ENCODE measurements around the gene EBPL.
"Not testable (repeated sequence)": the region's sequence is repeated elsewhere in the genome, so short reads cannot be mapped to it uniquely, and the experiment has no call there.

Gene EBPL

GRCh38 chr13:49632156-49632555 lies 59.1 kb downstream of the EBPL start:
- no peak for FAIRE-seq

GRCh38 chr13:49630580-49630979 lies 60.7 kb downstream of the EBPL start:
- no peak for FAIRE-seq

GRCh38 chr13:49629947-49630346 lies 61.3 kb downstream of the EBPL start:
- no peak for FAIRE-seq

- no peak for FAIRE-seq
Measured at GRCh38 chr13:49629196-49629938, 61.9 kb downstream of the EBPL start.

- FAIRE-seq, result no peak
Measured at GRCh38 chr13:49627831-49628652, 63.2 kb downstream of the EBPL start, which contains the start of gene ARL11. Gene ARL11, plus strand, starts transcription at chr13:49628507. Its CDS starts 1,941 bp downstream, at chr13:49630448.

- FAIRE-seq, result no peak
Measured at GRCh38 chr13:49625392-49626079, 65.8 kb downstream of the EBPL start.

GRCh38 chr13:49624229-49624628 lies 67.1 kb downstream of the EBPL start:
- FAIRE-seq, result no peak

GRCh38 chr13:49622174-49622946 lies 68.9 kb downstream of the EBPL start:
- no peak for FAIRE-seq

- no peak for FAIRE-seq
Measured at GRCh38 chr13:49620170-49620621, 71.1 kb downstream of the EBPL start.

GRCh38 chr13:49616676-49617065 lies 74.6 kb downstream of the EBPL start:
- no peak for FAIRE-seq

GRCh38 chr13:49615836-49616675 lies 75.2 kb downstream of the EBPL start:
- FAIRE-seq, result no peak

GRCh38 chr13:49612042-49612441 lies 79.2 kb downstream of the EBPL start:
- not testable (repeated sequence) for FAIRE-seq

All from G401.6 (cell line).